HEK293T (cell line): ENCODE measurements around the gene FAM118A.

Experiments used
- BHLHE40 ChIP-seq: fragments of 450-650 bp; IDR thresholded peaks from 2 replicates; pipeline ENCODE4 v1.6.1; 2016; ENCODE audit warnings: mild to moderate bottlenecking, moderate library complexity, borderline replicate concordance
- CTBP1 ChIP-seq: fragments of 450-650 bp; IDR thresholded peaks from 2 replicates; pipeline ENCODE4 v1.6.1; 2016; ENCODE audit warnings: borderline replicate concordance
- ELF4 ChIP-seq: fragments of 450-650 bp; IDR thresholded peaks from 2 replicates; pipeline ENCODE4 v1.6.1; 2017; ENCODE audit warnings: antibody characterized with exemption
- FOXM1 ChIP-seq: fragments of 450-650 bp; IDR thresholded peaks from 2 replicates; pipeline ENCODE4 v1.6.1; 2017; ENCODE audit warnings: mild to moderate bottlenecking, borderline replicate concordance
- SP1 ChIP-seq: fragments of 450-650 bp; IDR thresholded peaks from 2 replicates; pipeline ENCODE4 v1.6.1; 2017
- TARDBP ChIP-seq: fragments of 450-650 bp; IDR thresholded peaks from 2 replicates; pipeline ENCODE4 v1.6.1; 2016
- ZNF384 ChIP-seq: fragments of 450-650 bp; IDR thresholded peaks from 2 replicates; pipeline ENCODE4 v1.6.1; 2016

GRCh38 chr22:45303181-45303580 is 6.6 kb upstream of the FAM118A start:
- TF ChIP-seq FOXM1 = no peak
- TF ChIP-seq ZNF384 = no peak
- no peak for TF ChIP-seq ELF4
- no peak for TF ChIP-seq BHLHE40
- no peak for TF ChIP-seq SP1
- TF ChIP-seq TARDBP = no peak
- TF ChIP-seq CTBP1 = no peak
